ENCODE measurements around the gene ARID4A. TPM values are rescaled to one million over a fixed set of nuclear protein-coding genes. Genes with fewer than 3 reads are reported as not detected.
"Not testable (repeated sequence)": the region's sequence is repeated elsewhere in the genome, so short reads cannot be mapped to it uniquely, and the experiment has no call there.

Gene ARID4A
- total RNA-seq, 4 donors from 2014 or later, result 12.8 to 31.1 (median 18.8) TPM

DNA sequence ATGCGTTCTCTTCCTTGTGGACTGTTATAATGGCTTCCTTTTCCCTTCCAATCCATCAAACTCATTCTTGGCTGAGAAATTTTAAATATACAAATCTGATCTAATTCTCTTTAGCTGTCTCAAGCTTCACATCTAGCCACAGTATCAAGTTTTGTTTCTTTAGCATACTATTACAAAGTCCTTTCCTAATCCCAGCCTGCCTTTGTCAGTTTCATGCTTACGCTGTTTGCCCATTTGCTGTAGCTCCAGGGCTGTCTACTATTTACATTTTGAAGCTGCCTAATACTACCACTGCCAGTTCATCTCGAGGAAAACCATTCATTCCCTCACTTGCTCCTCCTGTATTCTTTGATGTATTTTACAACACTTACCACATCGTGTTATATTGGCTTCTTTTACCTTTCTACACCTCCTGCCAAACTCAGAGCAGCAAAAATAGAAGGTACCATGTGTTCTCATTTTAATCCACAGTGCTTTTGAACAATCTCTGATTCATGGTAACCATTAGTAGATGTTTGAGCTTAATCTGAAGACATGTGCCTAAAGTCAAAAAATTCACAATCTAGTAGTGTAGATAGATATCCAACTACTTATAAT is 42.9 kb downstream of the ARID4A start:
- Histone ChIP-seq H3K36me3 (peaks cover 0 to 45% of the 10 kb centered on the region in 2 donors), H3K4me1 (no peaks in the 10 kb centered on the region), H3K27ac (no peak overlapping the region), H3K4me3 (no peak overlapping the region), H3K27me3 (no peaks in the 10 kb centered on the region), H3K9me3 (no peaks in the 10 kb centered on the region)
- WGBS, 2 donors (ENCODE audit: low coverage in 1 of 2), result 47 to 53% methylated on average over 4 of the region's 4 CpGs
- no peak for ATAC-seq
- no peak for TF ChIP-seq POLR2A (IDR thresholded peaks at IDR 0.05)
- TF ChIP-seq EP300 (IDR thresholded peaks at IDR 0.05), result no peak
- TF ChIP-seq, protein P1, sequence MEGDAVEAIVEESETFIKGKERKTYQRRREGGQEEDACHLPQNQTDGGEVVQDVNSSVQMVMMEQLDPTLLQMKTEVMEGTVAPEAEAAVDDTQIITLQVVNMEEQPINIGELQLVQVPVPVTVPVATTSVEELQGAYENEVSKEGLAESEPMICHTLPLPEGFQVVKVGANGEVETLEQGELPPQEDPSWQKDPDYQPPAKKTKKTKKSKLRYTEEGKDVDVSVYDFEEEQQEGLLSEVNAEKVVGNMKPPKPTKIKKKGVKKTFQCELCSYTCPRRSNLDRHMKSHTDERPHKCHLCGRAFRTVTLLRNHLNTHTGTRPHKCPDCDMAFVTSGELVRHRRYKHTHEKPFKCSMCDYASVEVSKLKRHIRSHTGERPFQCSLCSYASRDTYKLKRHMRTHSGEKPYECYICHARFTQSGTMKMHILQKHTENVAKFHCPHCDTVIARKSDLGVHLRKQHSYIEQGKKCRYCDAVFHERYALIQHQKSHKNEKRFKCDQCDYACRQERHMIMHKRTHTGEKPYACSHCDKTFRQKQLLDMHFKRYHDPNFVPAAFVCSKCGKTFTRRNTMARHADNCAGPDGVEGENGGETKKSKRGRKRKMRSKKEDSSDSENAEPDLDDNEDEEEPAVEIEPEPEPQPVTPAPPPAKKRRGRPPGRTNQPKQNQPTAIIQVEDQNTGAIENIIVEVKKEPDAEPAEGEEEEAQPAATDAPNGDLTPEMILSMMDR (IDR thresholded peaks at IDR 0.05), result no peak
- TF ChIP-seq POLR2AphosphoS5 (IDR thresholded peaks at IDR 0.05), result no peak

DNA sequence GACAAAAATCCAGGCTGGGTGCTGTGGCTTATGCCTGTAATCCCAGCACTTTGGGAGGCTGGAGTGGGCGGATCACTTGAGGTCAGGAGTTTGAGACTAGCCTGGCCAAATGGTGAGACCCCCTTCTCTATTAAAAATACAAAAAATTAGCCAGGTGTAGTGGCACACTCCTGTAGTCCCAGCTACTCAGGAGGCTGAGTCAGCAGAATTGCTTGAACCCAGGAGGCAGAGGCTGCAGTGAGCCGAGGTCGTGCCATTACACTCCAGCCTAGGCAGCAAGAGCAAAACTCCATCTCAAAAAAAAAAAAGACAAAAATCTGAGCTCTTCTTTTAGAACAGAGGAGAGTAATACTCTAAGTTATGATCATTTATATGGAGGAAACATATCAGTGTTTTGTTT is 45.2 kb downstream of the ARID4A start:
- not testable (repeated sequence) for H3K4me3 ChIP-seq

DNA sequence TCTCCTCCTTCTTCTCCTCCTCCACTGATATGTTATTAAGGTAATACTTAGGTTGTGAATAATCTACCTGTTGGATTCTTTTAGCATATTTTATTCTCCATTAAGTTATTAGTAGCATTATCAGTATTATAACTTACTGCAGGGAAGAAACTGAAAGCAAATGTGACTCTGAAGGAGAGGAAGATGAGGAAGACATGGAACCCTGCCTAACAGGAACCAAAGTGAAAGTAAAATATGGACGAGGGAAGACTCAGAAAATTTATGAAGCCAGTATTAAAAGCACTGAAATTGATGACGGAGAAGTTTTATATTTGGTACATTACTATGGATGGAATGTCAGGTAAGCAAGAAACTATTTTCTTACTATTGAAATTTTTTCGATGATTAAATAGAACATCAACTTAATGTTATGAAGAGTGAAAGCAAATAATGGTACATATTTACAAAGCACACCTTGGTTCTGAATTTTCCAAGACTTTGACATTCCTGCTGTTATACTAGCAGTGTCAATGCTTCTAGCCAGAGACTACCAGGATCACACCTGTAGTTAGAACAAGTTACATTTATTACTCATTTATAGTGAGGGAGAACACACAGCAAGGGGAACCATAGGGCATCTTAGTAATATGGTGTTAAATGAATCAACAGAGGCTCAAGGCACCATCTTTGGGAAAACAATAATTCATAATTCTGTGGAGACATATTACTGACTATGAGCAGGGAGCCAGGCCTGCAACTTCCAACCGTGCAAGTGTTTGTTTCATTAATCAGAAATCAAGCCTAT is 55.4 kb downstream of the ARID4A start:
- ATAC-seq, result no peak
- peaks cover 0 to 55% of the 10 kb centered on the region in 2 donors for H3K36me3 ChIP-seq
- peaks cover 0 to 6% (median 3%) of the 10 kb centered on the region in 3 donors for H3K4me1 ChIP-seq
- H3K27ac ChIP-seq, result peak overlapping the region in 2 of 4 donors; percentile 35 to 42
- 62 to 63% methylated on average over 4 of the region's 4 CpGs for WGBS, 2 donors (ENCODE audit: low coverage in 1 of 2)
- no peak for TF ChIP-seq POLR2AphosphoS5 (IDR thresholded peaks at IDR 0.05)
- TF ChIP-seq, protein P1 (IDR thresholded peaks at IDR 0.05), result no peak
- no peak for TF ChIP-seq EP300 (IDR thresholded peaks at IDR 0.05)
- TF ChIP-seq POLR2A (IDR thresholded peaks at IDR 0.05), result no peak
- H3K4me3 ChIP-seq, result peak overlapping the region; percentile 15 to 17
- no peaks in the 10 kb centered on the region for H3K27me3 ChIP-seq
- no peaks in the 10 kb centered on the region for H3K9me3 ChIP-seq

More for the DNA sequence above, 45.2 kb downstream of the ARID4A start:
- not testable (repeated sequence) for ATAC-seq, H3K9me3 ChIP-seq, H3K4me1 ChIP-seq, H3K27me3 ChIP-seq, H3K27ac ChIP-seq
- 71% methylated on average over 3 of the region's 3 CpGs; no CpG with 5 or more reads in 1 of the 2 donors for WGBS, 2 donors (ENCODE audit: low coverage in 1 of 2)
- H3K36me3 ChIP-seq, result peaks cover 0 to 59% of the 10 kb centered on the region in 2 donors

DNA sequence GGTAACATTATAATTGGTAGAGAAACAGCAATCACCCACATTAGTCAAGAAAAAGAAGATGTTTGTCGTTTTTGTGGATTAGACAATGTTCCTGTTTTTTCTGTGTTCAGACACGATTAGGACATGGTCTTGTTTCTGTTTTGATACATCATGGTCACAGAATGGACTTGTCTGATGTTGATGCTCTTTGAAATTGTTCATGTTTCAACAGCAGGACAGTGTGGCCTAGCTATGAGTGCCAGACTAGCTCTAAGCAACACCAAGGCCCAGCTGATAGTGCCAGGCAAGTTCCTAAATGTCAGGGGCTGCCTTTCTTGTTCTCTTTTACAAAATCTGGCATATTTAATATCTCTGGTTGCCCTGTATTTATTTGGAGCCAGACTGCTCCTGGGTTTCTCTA is 56.5 kb downstream of the ARID4A start:
- H3K4me3 ChIP-seq, result no peak overlapping the region
- no peak for ATAC-seq
- H3K36me3 ChIP-seq, result peaks cover 0 to 55% of the 10 kb centered on the region in 2 donors
- no peaks in the 10 kb centered on the region for H3K27me3 ChIP-seq
- H3K27ac ChIP-seq, result no peak overlapping the region
- H3K9me3 ChIP-seq, result no peaks in the 10 kb centered on the region
- TF ChIP-seq, protein P1 (IDR thresholded peaks at IDR 0.05), result no peak
- no peak for TF ChIP-seq EP300 (IDR thresholded peaks at IDR 0.05)
- TF ChIP-seq POLR2AphosphoS5 (IDR thresholded peaks at IDR 0.05), result no peak
- TF ChIP-seq POLR2A (IDR thresholded peaks at IDR 0.05), result no peak
- H3K4me1 ChIP-seq, result peaks cover 0 to 6% (median 3%) of the 10 kb centered on the region in 3 donors
- 78 to 80% methylated on average over 1 to 2 of the region's 2 CpGs for WGBS, 2 donors (ENCODE audit: low coverage in 1 of 2)

DNA sequence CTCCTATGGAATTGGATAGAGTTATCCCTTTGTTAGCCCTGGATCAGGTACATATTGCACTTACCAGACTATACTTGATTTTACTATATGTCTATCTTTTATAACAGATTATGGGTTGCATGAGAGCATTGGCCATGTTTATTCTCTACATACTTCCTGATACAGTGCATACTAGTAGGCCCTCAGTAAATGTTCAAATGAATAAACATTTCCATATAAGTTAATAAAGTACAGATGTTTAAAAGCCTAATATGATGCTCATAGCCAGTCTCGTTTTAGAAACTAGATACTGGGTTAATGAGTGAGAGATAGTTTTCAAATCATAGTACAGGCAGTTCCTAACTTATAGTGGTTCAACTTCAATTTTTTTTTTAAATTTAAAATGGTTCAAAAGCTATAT is 57.9 kb downstream of the ARID4A start:
- Histone ChIP-seq H3K9me3 (no peaks in the 10 kb centered on the region), H3K4me1 (peaks cover 0 to 6% (median 3%) of the 10 kb centered on the region in 3 donors), H3K27ac (no peak overlapping the region), H3K36me3 (peaks cover 0 to 57% of the 10 kb centered on the region in 2 donors), H3K4me3 (no peak overlapping the region), H3K27me3 (no peaks in the 10 kb centered on the region)
- TF ChIP-seq EP300 (IDR thresholded peaks at IDR 0.05) (no peak), POLR2AphosphoS5 (IDR thresholded peaks at IDR 0.05) (no peak), POLR2A (IDR thresholded peaks at IDR 0.05) (no peak)
- TF ChIP-seq, protein P1 (IDR thresholded peaks at IDR 0.05), result no peak
- no peak for ATAC-seq
- 30 to 55% methylated on average over 1 of the region's 1 CpG for WGBS, 2 donors (ENCODE audit: low coverage in 1 of 2)

DNA sequence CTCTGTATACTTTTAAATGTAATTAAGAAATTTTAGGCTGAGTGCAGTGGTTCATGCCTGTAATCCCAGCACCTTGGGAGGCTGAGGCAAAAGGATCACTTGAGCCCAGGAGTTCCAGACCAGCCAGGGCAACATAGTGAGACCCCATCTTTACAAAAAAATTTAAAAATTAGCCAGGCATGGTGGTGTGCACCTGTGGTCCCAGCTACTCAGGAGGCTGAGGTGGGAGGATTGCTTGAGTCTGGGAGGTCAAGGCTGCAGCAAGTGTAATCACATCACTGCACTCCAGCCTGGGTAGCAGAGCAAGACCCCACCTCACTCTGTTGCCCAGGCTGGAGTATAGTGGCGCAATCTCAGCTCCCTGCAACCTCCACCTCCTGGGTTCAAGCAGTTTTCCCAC is 63.9 kb downstream of the ARID4A start:
- not testable (repeated sequence) for H3K27me3 ChIP-seq, H3K4me3 ChIP-seq, ATAC-seq, H3K9me3 ChIP-seq, H3K4me1 ChIP-seq, H3K27ac ChIP-seq
- WGBS, 2 donors (ENCODE audit: low coverage in 1 of 2), result 100% methylated on average over 1 of the region's 1 CpG; no CpG with 5 or more reads in 1 of the 2 donors
- peaks cover 3 to 77% of the 10 kb centered on the region in 2 donors for H3K36me3 ChIP-seq

Data from gastroesophageal sphincter (tissue), 4 donors.